DND-41 (cell line): ENCODE results near the gene ZCWPW1.

ENCODE experiments used
- ATAC-seq: fragments of 200-7000 bp; cut with Tn5 transposase; 3 replicates; pipeline ENCODE4 v1.9.1; 2021; ENCODE audit warnings: low read depth; ENCODE audit not compliant: insufficient read depth
- DNase-seq: peaks from one replicate; pipeline ENCODE4 v3.0.0-alpha.2; 2020
- H2AFZ ChIP-seq: 2 replicates; pipeline ENCODE4 v1.6.0; 2012; ENCODE audit warnings: low read depth, low read length
- H3K27ac ChIP-seq: 2 replicates; pipeline ENCODE4 v1.5.1; 2012; ENCODE audit warnings: low read length, inconsistent platforms
- H3K27me3 ChIP-seq: fragments of 200-600 bp; sonication (generic); 2 replicates; pipeline ENCODE4 v1.6.0; 2012; ENCODE audit warnings: low read length, mild to moderate bottlenecking, inconsistent platforms; ENCODE audit not compliant: insufficient read depth, poor library complexity
- H3K36me3 ChIP-seq: 2 replicates; pipeline ENCODE4 v1.5.1; 2012; ENCODE audit warnings: low read length, inconsistent platforms; ENCODE audit not compliant: insufficient read depth
- H3K4me1 ChIP-seq: 2 replicates; pipeline ENCODE4 v1.5.1; 2012; ENCODE audit warnings: mild to moderate bottlenecking, low read length; ENCODE audit not compliant: insufficient read depth
- H3K4me2 ChIP-seq: 2 replicates; pipeline ENCODE4 v1.6.0; 2012; ENCODE audit warnings: mild to moderate bottlenecking, moderate library complexity, low read length, inconsistent platforms; ENCODE audit not compliant: insufficient read depth
- H3K4me3 ChIP-seq, 2 experiments: fragments of 200-600 bp in 1 of 2; shearing (Covaris generic) in 1 of 2; 2 replicates each; pipeline ENCODE4 v1.5.1; 2012 to 2016; ENCODE audit warnings: inconsistent platforms in 2 of 2, low read length in 2 of 2, mild to moderate bottlenecking in 2 of 2, low read depth in 1 of 2, moderate library complexity in 1 of 2
- H3K79me2 ChIP-seq: 2 replicates; pipeline ENCODE4 v1.6.0; 2012; ENCODE audit warnings: low read length, inconsistent platforms; ENCODE audit not compliant: insufficient read depth
- H3K9ac ChIP-seq: 2 replicates; pipeline ENCODE4 v1.6.0; 2012; ENCODE audit warnings: low read depth, mild to moderate bottlenecking, inconsistent platforms, low read length, moderate library complexity
- H3K9me3 ChIP-seq: 2 replicates; pipeline ENCODE4 v1.5.1; 2012; ENCODE audit warnings: low read length, moderate library complexity, mild to moderate bottlenecking, inconsistent platforms; ENCODE audit not compliant: insufficient read depth, severe bottlenecking
- H4K20me1 ChIP-seq: 2 replicates; pipeline ENCODE4 v1.6.0; 2012; ENCODE audit warnings: low read length; ENCODE audit not compliant: insufficient read depth
- EZH2 ChIP-seq: IDR thresholded peaks from 3 replicates; pipeline ENCODE4 v1.6.1; 2012; ENCODE audit warnings: borderline replicate concordance, low read depth, mild to moderate bottlenecking, moderate library complexity, low read length, inconsistent platforms; ENCODE audit not compliant: severe bottlenecking
- TF ChIP-seq, protein P1 (sequence below): IDR thresholded peaks from 2 replicates; pipeline ENCODE4 v1.5.1; 2012; ENCODE audit warnings: borderline replicate concordance, low read length, moderate library complexity, mild to moderate bottlenecking; ENCODE audit not compliant: poor library complexity, severe bottlenecking; ENCODE audit errors: extremely low read depth

Gene ZCWPW1

DNA sequence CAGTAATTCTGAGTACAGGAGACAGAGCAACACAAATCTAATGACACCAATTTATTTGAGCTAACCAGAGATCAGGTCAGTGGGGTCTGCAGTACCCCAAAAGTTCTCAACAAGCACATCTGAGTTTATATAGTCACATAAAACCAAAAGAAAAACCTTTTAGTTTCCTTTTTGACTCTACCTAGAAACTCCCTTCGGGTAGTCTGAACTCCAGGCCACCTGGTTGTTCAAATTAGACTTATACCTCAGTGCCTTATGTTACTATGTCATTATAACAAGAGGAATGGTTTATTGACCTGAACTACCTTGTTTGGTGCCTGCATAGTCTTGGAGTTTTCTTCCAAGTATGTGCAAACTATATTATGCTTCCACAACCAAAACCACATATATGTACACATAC lies 14.6 kb downstream of the ZCWPW1 start:
- no peaks in the 10 kb centered on the region for H3K9me3 ChIP-seq
- TF ChIP-seq EZH2, result no peak
- TF ChIP-seq, protein P1, sequence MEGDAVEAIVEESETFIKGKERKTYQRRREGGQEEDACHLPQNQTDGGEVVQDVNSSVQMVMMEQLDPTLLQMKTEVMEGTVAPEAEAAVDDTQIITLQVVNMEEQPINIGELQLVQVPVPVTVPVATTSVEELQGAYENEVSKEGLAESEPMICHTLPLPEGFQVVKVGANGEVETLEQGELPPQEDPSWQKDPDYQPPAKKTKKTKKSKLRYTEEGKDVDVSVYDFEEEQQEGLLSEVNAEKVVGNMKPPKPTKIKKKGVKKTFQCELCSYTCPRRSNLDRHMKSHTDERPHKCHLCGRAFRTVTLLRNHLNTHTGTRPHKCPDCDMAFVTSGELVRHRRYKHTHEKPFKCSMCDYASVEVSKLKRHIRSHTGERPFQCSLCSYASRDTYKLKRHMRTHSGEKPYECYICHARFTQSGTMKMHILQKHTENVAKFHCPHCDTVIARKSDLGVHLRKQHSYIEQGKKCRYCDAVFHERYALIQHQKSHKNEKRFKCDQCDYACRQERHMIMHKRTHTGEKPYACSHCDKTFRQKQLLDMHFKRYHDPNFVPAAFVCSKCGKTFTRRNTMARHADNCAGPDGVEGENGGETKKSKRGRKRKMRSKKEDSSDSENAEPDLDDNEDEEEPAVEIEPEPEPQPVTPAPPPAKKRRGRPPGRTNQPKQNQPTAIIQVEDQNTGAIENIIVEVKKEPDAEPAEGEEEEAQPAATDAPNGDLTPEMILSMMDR, result no peak
- H2AFZ ChIP-seq, result no peak overlapping the region
- H3K36me3 ChIP-seq, result no peaks in the 10 kb centered on the region
- no peaks in the 10 kb centered on the region for H3K4me1 ChIP-seq
- no peak overlapping the region for H3K4me2 ChIP-seq
- no peak for ATAC-seq
- H4K20me1 ChIP-seq, result no peaks in the 10 kb centered on the region; the same call in 1 of the 2 replicates
- H3K9ac ChIP-seq, result no peak overlapping the region
- H3K27ac ChIP-seq, result no peak overlapping the region
- no peaks in the 10 kb centered on the region for H3K79me2 ChIP-seq
- no peak overlapping the region for H3K4me3 ChIP-seq
- peaks cover 3% of the 10 kb centered on the region for H3K27me3 ChIP-seq
- DNase-seq, result no peak

DNA sequence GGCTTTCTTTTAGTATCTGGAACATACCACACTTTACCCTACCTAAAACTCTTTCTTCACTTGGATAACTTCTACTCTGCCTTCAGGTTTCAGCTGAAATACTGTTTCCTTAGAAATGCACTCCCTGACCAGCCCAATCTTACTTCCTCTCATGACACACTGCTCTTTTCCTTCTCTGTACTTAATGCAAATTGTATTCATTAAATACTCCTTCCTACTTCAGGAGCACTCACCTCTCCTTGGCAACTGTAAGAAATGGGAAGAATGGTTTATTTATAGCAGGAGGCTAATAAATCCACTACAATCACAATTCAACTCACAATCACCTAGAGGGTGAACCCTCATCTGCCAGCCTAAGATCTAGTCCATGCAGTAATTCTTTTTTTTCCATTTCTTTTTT lies 15.2 kb downstream of the ZCWPW1 start:
- no peaks in the 10 kb centered on the region for H3K9me3 ChIP-seq
- no peak overlapping the region for H3K4me3 ChIP-seq
- no peaks in the 10 kb centered on the region for H3K79me2 ChIP-seq
- H3K27me3 ChIP-seq, result peaks cover 3% of the 10 kb centered on the region
- H3K4me2 ChIP-seq, result no peak overlapping the region
- no peaks in the 10 kb centered on the region for H3K36me3 ChIP-seq
- no peak for DNase-seq
- H2AFZ ChIP-seq, result no peak overlapping the region
- H4K20me1 ChIP-seq, result no peaks in the 10 kb centered on the region; the same call in 1 of the 2 replicates
- TF ChIP-seq EZH2, result no peak
- TF ChIP-seq, protein P1, result no peak
- H3K27ac ChIP-seq, result no peak overlapping the region
- no peak overlapping the region for H3K9ac ChIP-seq
- no peaks in the 10 kb centered on the region for H3K4me1 ChIP-seq
- ATAC-seq, result no peak

DNA sequence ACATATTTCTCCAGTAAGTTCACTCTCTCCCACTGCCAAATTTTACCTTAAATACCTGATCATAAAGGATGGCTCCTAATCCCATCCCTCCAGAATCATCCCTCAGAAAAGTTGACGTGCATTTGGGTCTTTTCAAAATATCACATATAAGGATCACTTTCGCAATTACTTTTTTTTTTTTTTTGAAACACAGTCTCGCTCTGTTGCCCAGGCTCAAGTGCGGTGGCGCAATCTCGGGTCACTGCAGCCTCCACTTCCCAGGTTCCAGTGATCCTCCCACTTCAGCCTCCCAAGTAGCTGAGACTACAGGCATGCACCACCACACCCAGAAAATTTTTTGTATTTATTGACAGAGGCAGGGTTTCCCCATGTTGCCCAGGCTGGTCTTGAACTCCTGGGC lies 17.4 kb downstream of the ZCWPW1 start:
- Histone ChIP-seq H4K20me1 (no peaks in the 10 kb centered on the region; the same call in 1 of the 2 replicates), H3K27ac (no peak overlapping the region)
- no peak for ATAC-seq

More for the DNA sequence above, 17.4 kb downstream of the ZCWPW1 start:
- no peaks in the 10 kb centered on the region for H3K36me3 ChIP-seq
- no peak overlapping the region for H3K4me2 ChIP-seq
- DNase-seq, result no peak
- TF ChIP-seq, protein P1, result no peak
- TF ChIP-seq EZH2, result no peak
- no peaks in the 10 kb centered on the region for H3K9me3 ChIP-seq
- H3K4me1 ChIP-seq, result no peaks in the 10 kb centered on the region
- H2AFZ ChIP-seq, result no peak overlapping the region
- no peak overlapping the region for H3K9ac ChIP-seq
- H3K27me3 ChIP-seq, result peaks cover 3% of the 10 kb centered on the region
- H3K4me3 ChIP-seq, result no peak overlapping the region
- H3K79me2 ChIP-seq, result no peaks in the 10 kb centered on the region
